ENCODE results near the gene COL11A2. TPM values are rescaled to one million over a fixed set of nuclear protein-coding genes. Genes with fewer than 3 reads are reported as not detected.

Gene COL11A2
- total RNA-seq, 1 experiment from 2014 or later = 2.3 TPM

GRCh38 chr6:33237741-33238140 lies 45.5 kb upstream of the COL11A2 start:
- Histone ChIP-seq H2BK5ac (ENCODE audit: insufficient read length, low read length) (no peak overlapping the region), H2BK12ac (ENCODE audit: insufficient read length, low read depth, low read length) (no peak overlapping the region), H2BK120ac (ENCODE audit: low read depth, low read length, poor library complexity, severe bottlenecking) (no peak overlapping the region), H3K79me1 (ENCODE audit: insufficient read depth, low read depth, low read length, poor library complexity, severe bottlenecking) (no peaks in the 10 kb centered on the region), H3K79me2 (ENCODE audit: insufficient read depth, low read length) (no peaks in the 10 kb centered on the region), H2BK15ac (ENCODE audit: low read depth, low read length) (no peak overlapping the region), H3K27ac (ENCODE audit: insufficient read length, low read depth, low read length) (no peak overlapping the region), H3K4me2 (ENCODE audit: insufficient read depth, insufficient read length, low read length) (no peak overlapping the region), H2AFZ (ENCODE audit: low read length) (no peak overlapping the region), H2AK5ac (ENCODE audit: insufficient read length, low read length) (no peak overlapping the region), H3K27me3 (ENCODE audit: insufficient read depth, low read length) (no peaks in the 10 kb centered on the region), H3K18ac (ENCODE audit: insufficient read length, low read depth, low read length) (no peak overlapping the region), H3K4me1 (ENCODE audit: insufficient read depth, low read length) (peaks cover 3% of the 10 kb centered on the region; the same call in 1 of the 2 replicates), H2BK20ac (ENCODE audit: low read depth, low read length, poor library complexity, severe bottlenecking) (no peak overlapping the region), H4K91ac (ENCODE audit: insufficient read length, low read depth, low read length) (no peak overlapping the region), H3K9ac (ENCODE audit: extremely low read depth, insufficient read length, low read length) (no peak overlapping the region), H3K56ac (ENCODE audit: insufficient read length, low read depth, low read length) (no peak overlapping the region), H3K23ac (ENCODE audit: insufficient read length, low read depth, low read length) (no peak overlapping the region), H3T11ph (ENCODE audit: low read length) (no peak overlapping the region), H4K5ac (ENCODE audit: insufficient read length, low read depth, low read length) (no peak overlapping the region), H3K14ac (ENCODE audit: insufficient read depth, low read length) (no peak overlapping the region), H4K8ac (replicated peaks; ENCODE audit: insufficient read length, low read depth, low read length) (no peak overlapping the region), H3K23me2 (ENCODE audit: insufficient read length, low read depth, low read length, poor library complexity, severe bottlenecking) (no peaks in the 10 kb centered on the region), H3K9me3 (ENCODE audit: control insufficient read depth, low read depth, low read length) (no peaks in the 10 kb centered on the region), H4K20me1 (ENCODE audit: control insufficient read depth, insufficient read depth, insufficient read length) (no peaks in the 10 kb centered on the region), H3K4ac (ENCODE audit: low read depth, low read length) (no peak overlapping the region)
- DNase-seq = no peak
- H3K9me3 Mint-ChIP-seq = no peaks in the 10 kb centered on the region
- no CpG with 5 or more reads among the region's 2 CpGs for WGBS (ENCODE audit: extremely low coverage, insufficient read length, low lambda C conversion rate)
- peaks cover 78% of the 10 kb centered on the region for H3K27me3 Mint-ChIP-seq (ENCODE audit: low read depth)
- H3K4me1 Mint-ChIP-seq = peaks cover 11% of the 10 kb centered on the region in 2 experiments
- no peak overlapping the region for H3K27ac Mint-ChIP-seq
- TF ChIP-seq CTCF (conservative IDR thresholded peaks at IDR 0.05) = no peak
- H3K4me3 Mint-ChIP-seq = no peak overlapping the region
- H3K36me3 Mint-ChIP-seq (ENCODE audit: insufficient read depth in 1 of 3, low read depth in 3 of 3) = no peaks in the 10 kb centered on the region
